ENCODE results near the gene MGLL.

The MGLL gene

DNA sequence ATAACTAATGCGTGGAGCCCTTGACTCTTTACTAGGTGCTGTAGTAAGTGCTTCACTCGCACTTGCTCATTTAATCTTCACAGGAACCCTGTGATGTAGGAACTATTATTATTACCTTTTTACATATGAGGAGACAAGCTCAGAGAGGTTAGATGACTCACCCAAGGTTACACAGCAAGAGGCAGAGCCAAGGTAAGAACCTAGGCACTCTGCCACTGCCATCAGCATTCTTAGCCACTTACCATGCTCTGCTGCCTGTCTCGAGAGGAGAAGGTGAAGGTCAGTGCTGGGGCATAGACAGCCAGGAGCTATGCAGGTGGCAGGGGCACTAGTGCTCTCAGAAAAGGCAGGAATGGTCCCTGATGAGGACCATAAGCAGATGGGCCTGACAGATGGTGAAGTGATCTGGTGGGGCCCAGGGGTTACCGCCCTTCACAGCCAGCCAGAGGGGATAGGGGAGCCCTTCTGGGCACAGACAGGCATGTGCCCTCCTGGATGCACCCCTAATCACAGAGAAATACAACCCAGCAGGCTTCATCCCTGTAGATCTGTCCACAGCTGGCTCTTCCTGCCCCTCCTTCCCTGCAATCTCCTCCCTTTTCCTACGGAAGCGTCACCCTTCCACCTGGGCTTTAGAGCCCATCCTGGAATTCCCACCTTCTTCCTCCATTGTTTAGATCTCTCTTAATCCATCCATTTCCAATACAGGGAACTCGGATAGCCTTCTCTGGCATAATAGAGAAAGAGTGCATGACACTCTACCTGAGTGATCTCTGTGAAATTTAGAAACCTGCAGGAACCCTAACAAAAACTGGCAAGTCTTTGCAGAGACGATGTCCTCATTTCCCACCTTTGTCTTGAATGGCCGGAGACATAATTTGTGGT is 122.7 kb downstream of the MGLL start:
- no peak for DNase-seq

DNA sequence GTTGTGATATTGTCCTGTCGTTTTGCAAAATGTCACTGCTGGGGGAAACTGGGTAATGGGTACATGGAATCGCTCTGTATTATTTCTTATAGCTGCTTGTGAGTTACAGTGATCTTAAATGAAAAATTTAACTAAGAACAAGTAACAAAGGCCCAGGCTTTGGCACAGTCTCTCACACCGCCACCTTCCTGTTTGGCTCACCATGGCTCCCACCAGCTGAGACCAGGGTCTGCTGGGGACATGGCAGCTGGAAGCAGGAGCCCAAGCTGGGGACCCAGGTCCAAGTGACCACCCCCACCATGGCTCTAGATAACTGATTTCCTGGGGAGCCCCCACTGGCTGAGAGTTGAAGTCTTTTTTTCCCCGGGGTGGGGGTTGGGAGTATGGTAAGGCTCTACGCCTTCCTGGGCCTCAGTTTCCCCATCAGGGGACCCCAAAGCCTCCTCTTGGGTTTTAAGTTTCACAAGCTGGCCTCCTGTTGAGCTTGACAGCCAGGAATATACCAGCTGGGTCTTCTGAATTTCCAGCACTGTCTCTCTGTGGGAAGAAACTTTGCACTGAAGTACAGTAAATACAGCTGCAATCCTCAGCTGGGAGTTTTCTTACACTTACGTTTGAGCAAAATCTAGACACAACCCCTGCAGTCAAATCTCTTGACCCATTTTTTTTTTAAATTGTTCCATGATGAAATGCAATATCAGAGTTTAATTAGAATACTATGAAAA is 123.5 kb downstream of the MGLL start:
- no peak for DNase-seq

DNA sequence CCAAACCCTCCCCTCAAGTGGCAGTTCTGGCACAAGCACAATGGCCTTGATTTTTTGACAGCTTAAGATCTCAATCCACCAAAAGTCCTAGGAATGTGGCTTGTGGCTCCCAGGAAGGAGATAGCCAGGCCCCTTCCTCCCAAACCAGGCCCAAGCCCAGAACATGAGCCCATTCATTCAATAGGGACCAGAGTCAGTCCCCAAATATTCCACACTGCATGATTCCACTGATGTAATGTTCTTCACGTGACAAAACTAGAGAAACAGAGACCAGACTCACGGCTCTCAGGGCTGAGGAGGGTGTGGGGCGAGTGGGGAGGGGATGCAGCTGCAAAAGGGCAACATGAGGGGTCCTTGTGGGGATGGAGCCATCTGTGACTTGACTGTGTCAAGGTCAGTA is 124.0 kb downstream of the MGLL start:
- DNase-seq: no peak

DNA sequence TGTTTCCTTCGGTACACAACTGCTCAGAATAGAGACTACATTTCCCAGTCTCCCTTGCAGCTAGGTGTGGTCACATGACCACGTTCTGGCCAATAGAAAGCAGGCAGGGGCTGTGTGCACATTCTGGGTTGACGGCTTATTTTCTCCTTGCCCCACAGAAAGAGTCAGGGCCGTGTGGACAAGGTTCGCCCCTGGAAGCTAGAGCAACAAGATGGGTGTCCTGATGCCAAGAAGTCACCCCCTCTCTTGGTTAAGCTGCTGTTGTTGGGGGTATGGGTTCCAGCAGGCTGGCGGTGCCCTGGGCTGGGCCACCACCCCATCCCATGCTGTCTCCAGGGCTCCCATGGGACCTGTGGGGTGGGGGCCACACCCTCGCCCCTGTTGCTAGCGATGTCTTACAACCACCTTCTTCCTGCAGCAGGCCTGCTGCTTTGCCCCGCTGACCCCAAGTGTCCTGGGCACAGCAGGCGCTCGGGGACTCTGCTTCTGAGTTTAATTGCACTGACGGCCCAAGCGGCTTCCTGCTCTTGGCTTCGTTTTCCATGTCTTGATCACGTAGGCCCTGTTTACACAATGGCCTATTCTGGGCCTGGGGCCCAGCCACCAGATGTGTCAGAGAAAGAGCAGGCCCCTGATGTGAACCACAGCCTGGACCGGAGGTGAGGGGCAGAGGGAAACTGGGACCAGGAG is 124.6 kb downstream of the MGLL start:
- peak; percentile 62 for DNase-seq

DNA sequence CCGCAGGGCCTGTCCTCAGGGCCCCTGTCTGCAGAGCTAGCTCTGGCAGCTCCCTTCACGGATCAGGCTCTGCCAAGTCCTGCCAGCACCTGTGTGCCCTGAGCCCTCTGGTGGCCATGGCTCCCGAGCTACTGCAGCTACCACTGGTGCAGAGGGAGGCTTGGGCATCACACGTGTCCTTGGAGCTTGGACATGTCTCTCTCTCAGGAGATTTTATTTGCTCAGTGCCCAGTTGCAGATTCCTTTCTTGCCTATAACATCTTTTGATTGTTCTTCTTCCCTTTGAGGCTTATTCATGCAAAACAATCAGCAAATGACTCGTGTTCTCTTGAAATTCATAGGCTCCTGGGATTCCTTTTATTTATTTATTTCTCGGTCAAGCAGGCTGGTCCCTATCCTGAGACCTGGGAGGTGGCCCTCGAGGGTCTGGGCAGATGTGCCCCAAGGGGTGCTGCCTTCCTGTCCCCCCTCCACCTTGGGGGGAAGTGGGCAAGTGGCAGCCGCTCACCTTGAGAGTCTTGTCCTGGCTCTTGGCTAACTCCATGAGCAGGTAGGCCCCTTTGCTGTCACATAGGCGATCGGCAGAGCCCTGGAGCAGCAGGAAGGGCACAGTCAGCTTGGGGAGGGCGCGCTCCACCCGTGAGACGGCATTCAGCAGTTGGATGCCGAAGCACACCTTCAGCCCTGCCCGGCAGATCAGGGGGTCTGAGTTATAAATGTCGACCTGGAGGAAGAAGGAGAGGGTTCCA is 127.7 kb downstream of the MGLL start:
- DNase-seq: peak; percentile 52

DNA sequence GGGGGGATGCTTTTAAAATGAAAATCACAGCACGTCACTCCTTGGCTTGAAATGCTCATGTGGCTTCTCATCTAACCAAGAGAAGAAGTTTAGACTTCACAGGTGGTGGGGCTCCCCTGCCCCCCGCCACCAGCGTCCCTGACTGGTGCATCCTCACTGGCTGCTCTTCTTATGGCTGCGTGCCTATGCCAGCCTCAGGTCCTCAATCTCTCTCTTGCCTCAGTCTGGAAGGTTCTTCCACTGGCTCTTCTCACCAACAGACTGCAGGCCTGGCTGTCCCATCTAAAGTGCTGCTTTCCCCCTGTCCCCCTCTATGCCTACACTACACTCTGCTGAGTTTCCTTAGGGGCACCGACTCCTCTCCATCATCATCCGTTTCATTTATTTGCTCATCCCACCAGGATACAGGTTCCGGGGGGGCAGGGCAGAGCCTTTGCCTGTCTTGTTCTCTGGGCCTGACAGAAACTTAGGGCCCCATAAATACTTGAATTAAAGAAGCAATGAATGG is 128.9 kb downstream of the MGLL start:
- no peak for DNase-seq

DNA sequence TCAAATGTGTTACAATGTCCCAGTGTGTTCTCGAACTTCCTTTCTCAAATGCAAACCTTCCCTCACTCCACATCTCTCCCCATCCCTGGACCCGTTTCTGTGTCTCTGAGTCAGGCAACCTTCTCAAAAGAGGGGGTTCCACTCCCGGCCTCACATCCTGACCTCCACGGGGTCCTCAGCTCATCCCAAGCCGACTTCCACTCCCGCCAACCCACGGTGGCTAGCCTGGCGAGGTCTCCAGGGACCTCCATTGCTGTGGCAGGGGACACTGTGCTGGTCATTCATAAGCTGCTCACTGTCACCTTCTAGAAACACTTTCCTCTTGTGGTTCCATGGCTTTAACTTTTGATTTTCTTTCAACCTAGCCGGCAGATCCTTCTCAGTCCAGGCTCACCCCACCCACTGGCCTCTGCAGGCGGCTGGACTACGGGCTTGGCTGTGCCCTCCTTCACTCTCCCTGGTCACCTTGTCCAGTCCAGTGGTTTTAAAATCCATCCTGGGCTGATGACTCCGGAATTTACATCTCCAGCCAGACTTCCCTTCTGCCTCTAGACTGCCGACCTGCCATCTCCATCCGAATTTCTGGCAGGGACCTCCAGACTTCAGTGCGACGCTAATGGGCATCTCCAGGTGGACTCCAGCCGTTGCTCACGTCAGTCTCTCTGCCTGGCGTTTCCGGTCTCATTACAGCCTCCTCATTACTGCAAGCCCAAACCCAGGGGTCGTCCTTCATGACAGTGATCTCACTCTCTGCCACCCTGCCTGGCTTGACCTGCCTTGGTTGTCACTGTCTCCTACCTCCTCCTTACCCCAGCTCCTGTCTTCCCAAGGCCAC is 129.6 kb downstream of the MGLL start:
- DNase-seq: no peak

DNA sequence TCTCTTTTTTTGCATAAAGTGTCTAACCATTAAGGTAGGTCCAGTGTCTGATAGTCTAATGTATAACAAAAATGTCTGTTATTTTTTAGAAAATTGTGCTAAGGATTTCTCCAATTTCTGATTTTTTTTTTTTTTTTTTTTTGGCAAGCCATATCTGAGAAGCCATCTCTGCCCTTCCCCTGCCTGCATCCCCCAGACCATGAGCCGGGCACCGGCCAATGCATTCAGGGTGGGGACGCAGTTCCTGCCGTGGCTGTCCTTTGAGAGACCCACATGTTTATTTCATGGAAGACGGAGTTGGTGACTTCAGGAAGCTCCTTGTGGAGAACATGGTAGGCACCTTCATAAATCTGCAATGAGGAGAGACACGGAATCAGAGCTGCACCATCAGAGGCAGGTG is 130.3 kb downstream of the MGLL start:
- DNase-seq: no peak

DNA sequence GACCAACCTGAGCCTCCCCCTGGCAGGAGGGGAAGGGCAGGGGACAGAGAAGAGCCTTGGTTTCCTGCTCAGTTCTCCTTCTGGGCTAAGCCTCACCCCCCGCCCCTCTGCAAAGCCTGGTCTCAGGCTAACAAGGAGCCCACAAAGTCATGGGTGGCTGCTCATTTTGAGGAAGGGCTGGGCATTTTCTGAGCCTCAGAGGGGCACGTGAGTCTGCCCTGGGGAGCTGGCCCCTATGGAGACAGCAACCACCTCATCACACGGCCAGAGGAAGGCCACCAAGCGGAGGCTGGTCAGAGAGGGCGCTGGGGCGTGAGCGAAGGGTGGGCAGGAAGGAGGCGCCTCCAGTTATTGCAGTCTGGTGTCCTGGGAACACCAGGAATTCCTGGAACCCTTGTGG is 130.8 kb downstream of the MGLL start:
- no peak for DNase-seq

DNA sequence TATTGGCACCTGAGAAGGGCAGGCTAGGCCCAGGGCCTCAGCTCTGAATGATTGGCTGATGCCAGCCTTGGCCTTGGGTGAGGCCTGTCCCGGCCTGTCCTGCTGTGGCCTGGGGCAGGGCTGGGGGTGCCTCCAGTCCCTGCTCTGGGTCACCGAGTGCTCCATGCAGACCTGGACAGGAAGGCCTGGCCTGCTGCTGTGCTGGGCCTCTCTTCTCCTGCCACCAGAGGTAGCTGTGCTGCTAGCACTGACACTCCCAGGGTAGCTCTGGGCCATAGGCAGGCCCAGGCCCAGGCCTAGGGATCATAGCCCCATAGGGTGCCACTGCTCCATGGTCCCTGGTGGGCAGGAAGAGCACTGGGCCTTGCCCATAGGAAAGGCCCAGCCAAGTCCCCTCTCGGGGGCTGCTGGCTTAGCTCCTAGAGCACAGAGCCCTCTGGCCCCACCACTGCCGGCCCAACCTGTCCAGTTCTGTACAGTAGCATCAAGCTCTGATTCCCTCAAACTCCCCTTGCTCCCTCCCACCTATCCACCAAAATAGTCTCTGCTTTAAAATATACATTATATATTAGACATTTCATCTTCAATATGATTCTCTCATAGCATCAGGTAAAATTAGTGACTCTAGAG is 131.4 kb downstream of the MGLL start:
- no peak for DNase-seq

DNA sequence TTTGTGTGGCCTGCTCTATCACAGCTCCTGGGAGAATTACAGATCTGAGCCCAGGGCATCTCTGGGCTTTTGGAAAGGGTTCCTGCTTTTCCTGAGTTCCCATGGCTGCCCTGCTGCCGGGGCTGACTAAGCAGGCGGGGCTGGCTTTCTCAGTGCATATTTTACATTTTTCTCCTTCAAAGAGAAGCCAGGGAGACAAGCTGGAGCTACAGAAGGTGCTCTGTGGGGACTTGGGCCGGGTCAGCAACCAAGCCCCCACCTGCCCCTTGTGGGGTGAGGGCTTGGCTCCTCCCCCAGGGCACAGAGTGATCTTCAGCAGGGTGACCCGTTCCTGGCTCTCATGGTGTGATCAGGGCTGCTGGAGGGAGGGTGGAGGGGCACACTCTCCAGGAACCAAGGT is 132.2 kb downstream of the MGLL start:
- DNase-seq: no peak

DNA sequence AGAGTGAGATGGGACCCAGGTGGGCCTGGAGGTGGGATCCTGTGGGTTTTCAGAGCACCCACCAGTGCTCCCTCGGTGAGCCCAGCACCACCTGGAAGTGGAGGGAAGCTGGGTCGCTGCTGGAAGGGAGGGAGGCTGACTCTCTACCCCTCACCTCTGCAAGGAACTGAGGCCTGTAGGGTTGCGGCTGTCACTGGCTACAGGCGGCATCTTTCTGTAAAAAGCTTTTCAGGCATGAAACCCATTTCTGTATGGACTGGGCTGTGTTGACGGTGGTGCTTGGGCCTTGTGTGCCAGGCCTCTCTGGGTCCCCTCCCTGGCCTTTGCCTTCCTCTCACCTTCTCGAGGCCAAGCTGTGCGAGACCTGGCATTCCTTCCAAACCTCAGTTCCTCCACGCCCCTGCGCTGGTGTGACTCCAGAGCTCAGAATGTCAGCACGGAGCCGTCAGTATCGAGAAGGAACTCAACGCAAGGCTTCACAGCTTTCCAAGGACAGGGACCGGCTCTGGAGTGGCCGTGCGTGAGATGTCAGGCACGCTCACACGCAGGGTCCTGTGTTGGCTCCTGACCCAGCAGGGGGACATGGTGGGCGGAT is 133.0 kb downstream of the MGLL start:
- no peak for DNase-seq

DNA sequence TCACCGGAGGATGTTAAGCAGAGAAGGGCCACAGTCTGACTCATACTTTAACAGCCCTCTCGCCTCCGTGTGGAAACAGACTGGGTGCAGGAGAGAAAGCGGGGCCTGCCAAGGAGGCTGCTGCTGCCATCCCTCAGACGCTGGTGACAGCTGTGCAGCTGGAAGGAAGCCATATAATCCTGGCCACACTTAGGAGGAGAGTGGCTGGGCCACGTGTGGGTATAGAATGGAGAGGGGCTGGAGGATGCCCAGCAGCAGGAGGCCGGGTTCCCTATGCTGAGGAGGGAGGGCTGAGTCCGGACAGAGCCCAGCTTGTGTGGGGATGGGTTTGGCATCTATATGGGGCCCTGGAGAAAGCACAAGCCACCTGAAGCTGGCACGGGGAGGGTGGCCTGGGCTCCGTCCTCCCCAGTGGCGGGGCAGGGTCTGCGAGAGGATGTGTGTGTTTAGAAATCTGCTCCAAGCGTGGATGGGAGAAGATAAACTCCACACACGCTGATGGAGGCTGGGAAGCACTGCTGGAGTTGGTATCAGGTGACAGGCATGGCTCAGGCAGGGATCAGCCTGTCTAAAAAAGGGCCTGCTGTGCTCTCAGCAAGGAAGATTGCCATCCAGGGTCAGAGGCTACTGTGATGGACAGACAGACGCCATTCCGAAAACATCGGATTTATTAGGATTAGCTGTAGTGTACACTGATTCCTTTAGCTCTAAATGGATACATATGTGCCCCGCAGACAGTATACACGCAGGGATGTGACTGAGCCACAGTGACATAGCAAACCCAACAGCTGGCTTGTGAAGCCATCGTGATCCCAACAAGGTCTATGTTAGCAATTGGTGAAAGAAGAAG is 133.7 kb downstream of the MGLL start:
- DNase-seq: no peak

DNA sequence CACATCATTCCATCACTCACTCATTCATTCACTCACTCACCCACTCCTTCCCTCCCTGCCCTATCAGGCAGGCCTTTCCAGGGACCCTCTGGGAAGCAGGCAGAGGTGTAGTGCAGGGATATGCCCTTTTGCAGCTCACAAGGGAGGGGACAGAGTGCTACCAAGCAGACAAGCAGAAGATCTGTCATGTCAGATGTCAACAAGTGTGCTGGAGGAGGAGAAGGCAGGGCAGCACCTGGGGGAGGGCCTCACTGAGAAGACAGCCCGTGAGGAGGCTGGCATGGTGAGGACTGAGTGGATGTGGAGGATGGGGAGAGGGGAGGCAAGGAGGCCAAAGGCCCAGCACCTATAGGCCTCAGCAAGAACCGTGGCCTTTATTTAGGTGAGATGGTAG is 134.3 kb downstream of the MGLL start:
- no peak for DNase-seq

DNA sequence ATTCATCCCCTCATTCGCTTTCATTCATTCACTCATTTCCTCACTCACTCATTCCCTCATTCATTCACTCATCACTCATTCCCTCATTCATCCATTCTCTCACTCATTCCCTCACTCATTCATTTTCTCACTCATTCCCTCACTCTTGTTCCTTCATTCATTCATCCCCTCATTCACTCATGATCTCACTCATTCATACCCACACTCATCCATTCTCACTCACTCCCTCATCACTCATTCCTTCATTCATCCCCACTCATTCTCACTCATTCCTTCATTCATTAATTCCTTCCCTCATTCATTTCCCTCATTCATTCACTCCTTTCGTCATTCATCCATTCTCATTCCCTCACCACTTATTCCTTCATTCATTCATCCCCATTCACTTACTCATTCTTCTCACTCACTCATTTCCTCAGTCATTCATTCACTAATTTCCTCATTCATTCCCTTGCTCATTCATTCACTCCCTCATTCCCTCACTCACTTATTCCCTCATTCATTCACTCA is 135.0 kb downstream of the MGLL start:
- DNase-seq: no peak

DNA sequence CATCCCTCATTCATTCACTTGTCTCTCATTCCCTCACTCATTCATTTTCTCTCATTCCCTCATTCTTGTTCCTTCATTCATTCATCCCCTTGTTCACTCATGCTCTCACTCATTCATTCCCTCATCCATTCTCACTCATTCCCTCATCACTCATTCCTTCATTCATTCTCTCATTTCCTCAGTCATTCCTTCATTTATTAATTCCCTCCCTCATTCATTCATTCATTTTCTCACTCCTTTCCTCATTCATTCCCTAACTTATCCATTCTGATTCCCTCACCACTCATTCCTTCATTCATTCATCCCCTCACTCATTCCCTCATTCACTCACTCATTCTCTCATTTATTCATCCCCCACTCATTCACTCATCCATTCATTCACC is 135.8 kb downstream of the MGLL start:
- DNase-seq: no peak

DNA sequence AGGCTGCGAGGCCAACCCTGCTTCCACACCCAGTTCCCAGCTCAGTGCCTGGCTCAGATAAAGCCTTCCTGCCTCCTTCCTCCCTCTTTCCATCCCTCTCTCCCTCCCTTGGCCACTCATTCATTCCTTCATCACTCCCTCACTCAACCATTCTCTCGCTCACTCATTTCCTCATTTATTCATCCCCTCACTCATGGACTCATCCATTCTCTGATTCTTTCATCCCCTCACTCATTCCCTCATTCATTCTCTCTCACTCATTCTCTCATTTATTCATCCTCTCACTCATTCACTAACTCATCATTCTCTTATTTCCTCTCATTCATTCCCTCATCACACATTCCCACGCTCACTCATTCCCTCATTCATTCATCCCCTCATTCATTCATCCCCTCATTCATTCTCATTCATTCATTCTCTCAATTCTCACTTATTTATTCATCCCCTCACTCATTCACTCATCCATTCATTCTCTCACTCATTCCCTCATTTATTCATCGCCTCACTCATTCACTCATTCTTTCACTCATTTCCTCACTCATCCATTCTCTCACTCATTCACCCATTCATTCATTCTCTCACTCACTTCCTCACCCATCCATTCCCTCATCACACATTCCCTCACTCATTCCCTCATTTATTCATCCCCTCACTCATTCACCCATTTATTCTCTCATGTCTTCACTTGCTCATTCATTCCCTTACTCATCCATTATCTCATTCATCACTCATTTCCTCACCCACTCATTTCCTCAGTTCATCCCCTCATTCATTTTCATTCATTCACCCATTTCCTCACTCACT is 136.4 kb downstream of the MGLL start:
- no peak for DNase-seq

DNA sequence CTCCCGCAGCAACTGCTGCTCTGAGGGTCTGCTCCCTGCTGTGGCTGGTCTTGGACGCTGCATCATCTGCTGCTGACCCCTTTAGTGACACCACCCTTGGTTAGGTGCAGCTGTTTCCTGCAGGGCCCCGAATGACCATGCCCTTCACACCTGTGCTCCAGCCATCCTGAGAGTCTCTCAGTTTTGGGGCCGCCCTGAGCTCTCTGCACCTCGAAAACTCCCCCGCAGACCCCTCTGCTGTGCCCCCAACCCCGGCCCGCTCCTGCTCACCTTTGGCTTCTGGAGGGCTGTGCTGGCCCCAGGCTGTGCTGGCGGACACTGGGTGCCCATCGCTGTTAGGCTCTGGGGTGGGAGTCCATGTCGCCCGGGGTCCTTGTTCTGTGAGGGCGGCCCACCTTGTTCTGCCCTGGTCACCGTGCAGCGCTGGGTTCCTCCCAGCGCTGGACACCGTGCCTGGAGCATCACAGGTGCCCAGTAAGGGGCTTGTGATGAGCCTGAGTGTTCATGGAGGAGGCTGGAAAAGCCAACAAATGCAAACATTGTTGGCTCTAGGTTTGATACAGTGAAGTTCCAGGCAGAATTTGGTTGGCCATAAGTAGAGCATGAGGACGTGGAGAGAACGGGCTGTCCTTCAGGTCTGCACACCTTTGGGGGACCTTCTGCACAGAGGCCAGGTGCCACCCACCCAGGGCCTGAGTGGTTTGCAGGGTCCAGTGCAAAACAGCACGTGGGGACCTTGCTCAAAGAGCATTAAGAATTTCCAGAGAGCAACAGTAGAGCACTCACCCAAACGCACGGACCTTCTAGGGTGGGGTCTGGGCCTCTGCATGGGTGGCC is 137.2 kb downstream of the MGLL start:
- DNase-seq: no peak

Measured in stimulated activated CD8-positive, alpha-beta memory T cell treated with anti-CD3 and anti-CD28 coated beads, Interleukin-4, amount 100 ng/mL, for 48 hours (primary cell).